Measurements from ENCODE around the gene PPID. TPM values are rescaled to one million over a fixed set of nuclear protein-coding genes. Genes with fewer than 3 reads are reported as not detected.
A peak's percentile ranks its signal among the peaks of the same experiment; 100 is the strongest.

Gene PPID
- total and polyA plus RNA-seq, 12 donors, result 23.8 to 37.1 (median 33.1) TPM

GRCh38 chr4:158704274-158704673, 18.9 kb downstream of the PPID start:
- intact Hi-C loops (cut with DNase I), result no loop called here
- ATAC-seq (no peak), DNase-seq (no peak)
- Histone ChIP-seq H3K27me3 (no peaks in the 10 kb centered on the region), H3K4me1 (no peaks in the 10 kb centered on the region), H3K27ac (no peak overlapping the region), H3K9me3 (no peaks in the 10 kb centered on the region), H3K4me3 (no peak overlapping the region), H3K36me3 (peaks cover 0 to 99% (median 17%) of the 10 kb centered on the region in 9 donors)
- TF ChIP-seq CTCF (IDR thresholded peaks at IDR 0.05), result no peak
- 91 to 93% methylated on average over 4 of the region's 4 CpGs for WGBS, 2 donors

- WGBS, 2 donors, result 72 to 78% methylated on average over 1 of the region's 1 CpG
- intact Hi-C loops (cut with DNase I), result no loop called here
- H3K27me3 ChIP-seq, result no peaks in the 10 kb centered on the region
- no peak overlapping the region for H3K4me3 ChIP-seq
- no peak for TF ChIP-seq CTCF (IDR thresholded peaks at IDR 0.05)
- no peak for ATAC-seq
- no peaks in the 10 kb centered on the region for H3K9me3 ChIP-seq
- no peak for DNase-seq
- no peaks in the 10 kb centered on the region for H3K4me1 ChIP-seq
- no peak overlapping the region for H3K27ac ChIP-seq
- H3K36me3 ChIP-seq, result peaks cover 0 to 96% (median 45%) of the 10 kb centered on the region in 9 donors
These were observed 34.4 kb downstream of the PPID start for GRCh38 chr4:158688813-158689212.

- intact Hi-C loops (cut with DNase I), result no loop called here
- Histone ChIP-seq H3K27ac (no peak overlapping the region), H3K36me3 (peaks cover 0 to 81% (median 20%) of the 10 kb centered on the region in 9 donors), H3K4me1 (peaks cover 0 to 8% (median 0%) of the 10 kb centered on the region in 9 donors), H3K9me3 (no peaks in the 10 kb centered on the region), H3K27me3 (no peaks in the 10 kb centered on the region), H3K4me3 (no peak overlapping the region)
- ATAC-seq (peak in 2 of 8 donors; percentile 33 to 57), DNase-seq (no peak)
- no peak for TF ChIP-seq CTCF (IDR thresholded peaks at IDR 0.05)
- WGBS, 2 donors, result 36 to 37% methylated on average over 2 of the region's 2 CpGs
These were observed 41.1 kb downstream of the PPID start for GRCh38 chr4:158682066-158682465.

- H3K27me3 ChIP-seq, result no peaks in the 10 kb centered on the region
- WGBS, 2 donors, result 96 to 98% methylated on average over 1 of the region's 1 CpG
- no peaks in the 10 kb centered on the region for H3K9me3 ChIP-seq
- peaks cover 0 to 8% (median 0%) of the 10 kb centered on the region in 9 donors for H3K4me1 ChIP-seq
- no peak overlapping the region for H3K4me3 ChIP-seq
- intact Hi-C loops (cut with DNase I), result no loop called here
- peaks cover 0 to 77% (median 20%) of the 10 kb centered on the region in 9 donors for H3K36me3 ChIP-seq
- peak in 1 of 8 donors; percentile 29 for ATAC-seq
- no peak for TF ChIP-seq CTCF (IDR thresholded peaks at IDR 0.05)
- no peak for DNase-seq
- H3K27ac ChIP-seq, result no peak overlapping the region
These were observed 41.6 kb downstream of the PPID start for GRCh38 chr4:158681629-158682028.
